ENCODE results near the gene CSF2RB. TPM values are rescaled to one million over a fixed set of nuclear protein-coding genes. Genes with fewer than 3 reads are reported as not detected.

CSF2RB gene
- total RNA-seq: 5.5 and 6.9 TPM in 2 replicates

DNA sequence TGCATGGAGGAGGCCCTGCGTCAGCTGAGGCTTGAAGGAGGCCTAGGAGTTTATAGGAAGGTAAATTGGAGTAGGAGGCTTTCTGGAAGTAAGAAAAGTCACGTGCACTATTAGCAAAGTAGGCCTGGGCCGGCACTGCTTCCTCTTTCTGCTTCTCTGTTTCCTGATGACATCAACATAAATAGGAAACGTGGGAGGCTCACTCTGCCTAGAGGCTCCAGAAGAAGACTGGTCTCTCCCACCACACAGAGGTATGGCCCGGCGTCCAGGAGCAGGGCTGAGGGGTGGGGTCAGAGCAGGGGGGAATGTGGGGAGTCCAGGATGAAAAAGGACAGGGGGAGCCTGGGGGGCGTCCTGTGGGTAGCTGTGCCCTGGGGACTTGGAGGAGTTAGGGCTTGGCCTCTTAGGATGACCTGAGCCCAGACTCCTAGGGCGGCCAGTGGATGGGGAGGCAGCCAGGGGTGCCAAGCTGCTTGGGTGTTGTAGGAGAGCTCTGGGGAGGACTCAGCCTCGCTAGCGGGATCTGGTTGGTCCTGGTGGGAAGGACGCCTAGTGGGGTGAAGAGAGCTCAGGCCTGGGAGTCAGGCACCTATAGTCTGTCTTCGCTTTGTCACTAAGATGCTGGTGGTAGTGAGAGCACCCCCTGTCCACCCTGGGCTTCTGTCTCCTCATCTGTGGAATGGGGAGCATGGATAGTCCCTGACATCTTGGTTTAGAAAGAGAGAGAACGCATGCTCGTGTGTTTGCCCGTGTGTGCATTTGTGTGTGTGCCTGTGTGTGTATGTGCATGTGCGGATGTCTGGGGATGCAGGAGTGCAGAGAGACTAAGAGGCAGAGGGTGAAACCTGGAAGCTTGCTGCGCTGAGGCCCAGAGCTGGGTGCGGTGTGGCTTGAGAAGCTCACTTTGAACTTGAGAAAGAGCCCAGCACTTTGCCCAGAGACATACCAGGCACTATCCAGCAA, at the start of gene CSF2RB:
Gene CSF2RB (plus strand): TSS at position 202 of the 963 bp plus-strand sequence. CDS start 8,580 bp downstream, outside the sequence.

Other genes with a start within 250 kb of the CSF2RB start
- gene CACNG2, start 209.9 kb upstream of the CSF2RB start, total RNA-seq: not detected in 2 replicates
- gene IFT27, start 137.5 kb upstream of the CSF2RB start, total RNA-seq: 8.2 and 14.0 TPM in 2 replicates
- gene PVALB, start 96.6 kb upstream of the CSF2RB start, total RNA-seq: not detected in 2 replicates
- 0.65 and 3.5 TPM in 2 replicates for gene NCF4, start 52.6 kb upstream of the CSF2RB start, total RNA-seq
- gene TST, start 105.8 kb downstream of the CSF2RB start, total RNA-seq: 32.6 and 33.0 TPM in 2 replicates
- gene MPST, start 106.1 kb downstream of the CSF2RB start, total RNA-seq: 89.5 and 93.9 TPM in 2 replicates
- gene KCTD17, start 138.1 kb downstream of the CSF2RB start, total RNA-seq: 19.6 and 29.9 TPM in 2 replicates
- gene TMPRSS6, start 196.1 kb downstream of the CSF2RB start, total RNA-seq: under 0.01 and 0.11 TPM in 2 replicates
- gene IL2RB, start 236.3 kb downstream of the CSF2RB start, total RNA-seq: 1.7 and 2.4 TPM in 2 replicates